T-helper 1 cell treated with Interleukin-12 subunit alpha and Interleukin-12 subunit beta and Interleukin-4 antibody, amounts not matched to agents 30 ng/mL and 1 ng/mL, for 36 hours (primary cell): Measurements from ENCODE around the gene ANKRD11. TPM values are rescaled to one million over a fixed set of nuclear protein-coding genes. Genes with fewer than 3 reads are reported as not detected.

ENCODE experiments used
- intact Hi-C: fragments of 100-400 bp; cut with micrococcal nuclease; formaldehyde crosslinking; loops from one replicate; pipeline ENCODE4 v1.15.1; 2024
- total RNA-seq: library from RNA; stranded (reverse); gene quantifications from 2 replicates; pipeline ENCODE4 v1.2.3, GENCODE V29; 2022

ANKRD11 gene
- total RNA-seq, 1 donor from 2014 or later: 192 TPM

DNA sequence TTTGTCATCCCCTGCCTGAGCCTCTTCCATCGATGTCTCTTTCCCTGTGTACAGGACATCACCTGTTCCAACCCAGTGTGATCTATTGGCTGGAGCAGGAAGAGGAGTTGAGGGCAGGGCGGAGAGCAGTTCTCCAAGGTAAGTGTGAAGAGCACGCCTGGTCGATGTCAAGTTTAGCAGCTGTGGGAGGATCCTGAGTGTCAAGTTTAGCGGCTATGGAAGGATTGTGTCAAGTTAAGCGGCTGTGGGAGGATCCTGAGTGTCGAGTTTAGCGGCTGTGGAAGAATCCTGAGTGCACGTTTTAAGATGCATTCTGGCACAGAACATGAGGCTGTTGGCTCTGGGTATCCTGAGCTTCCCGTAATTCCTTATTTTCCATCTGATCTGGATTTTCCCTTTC, 265.7 kb downstream of the ANKRD11 start:
- intact Hi-C loops: no loop called here

DNA sequence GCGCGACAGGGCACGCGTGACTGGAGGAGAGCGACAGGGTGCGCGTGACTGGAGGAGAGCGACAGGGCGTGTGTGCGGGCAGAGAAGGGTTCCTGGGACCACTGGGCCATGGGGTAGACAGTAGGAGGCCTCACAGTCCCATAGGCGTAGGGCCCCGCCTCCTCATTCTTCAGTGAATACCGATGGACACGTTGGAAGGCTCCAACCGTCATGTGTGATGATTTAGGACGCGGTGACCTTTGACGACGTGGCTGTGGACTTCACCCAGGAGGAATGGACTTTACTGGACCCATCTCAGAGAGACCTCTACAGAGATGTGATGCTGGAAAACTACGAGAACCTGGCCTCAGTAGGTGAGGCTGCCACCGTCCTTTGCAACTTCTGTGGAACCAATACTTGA, 267.4 kb downstream of the ANKRD11 start:
- intact Hi-C loops: no loop called here

DNA sequence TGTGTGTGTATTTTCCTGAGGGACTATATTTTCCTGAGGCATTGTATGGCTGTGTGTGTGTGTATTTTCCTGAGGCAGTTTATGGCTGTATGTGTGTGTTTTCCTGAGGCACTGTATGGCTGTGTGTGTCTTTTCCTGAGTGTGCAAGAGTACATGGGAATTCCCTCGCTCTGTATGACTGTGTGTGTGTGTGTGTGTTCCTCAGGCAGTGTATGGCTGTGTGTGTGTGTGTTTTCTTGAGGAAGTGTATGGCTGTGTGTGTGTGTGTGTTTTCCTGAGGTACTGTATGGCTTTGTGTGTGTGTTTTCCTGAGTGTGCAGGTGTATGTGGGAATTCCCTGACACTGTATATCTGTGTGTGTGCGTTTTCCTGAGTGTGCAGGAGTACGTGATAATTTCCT, 268.8 kb downstream of the ANKRD11 start:
- intact Hi-C loops: no loop called here

DNA sequence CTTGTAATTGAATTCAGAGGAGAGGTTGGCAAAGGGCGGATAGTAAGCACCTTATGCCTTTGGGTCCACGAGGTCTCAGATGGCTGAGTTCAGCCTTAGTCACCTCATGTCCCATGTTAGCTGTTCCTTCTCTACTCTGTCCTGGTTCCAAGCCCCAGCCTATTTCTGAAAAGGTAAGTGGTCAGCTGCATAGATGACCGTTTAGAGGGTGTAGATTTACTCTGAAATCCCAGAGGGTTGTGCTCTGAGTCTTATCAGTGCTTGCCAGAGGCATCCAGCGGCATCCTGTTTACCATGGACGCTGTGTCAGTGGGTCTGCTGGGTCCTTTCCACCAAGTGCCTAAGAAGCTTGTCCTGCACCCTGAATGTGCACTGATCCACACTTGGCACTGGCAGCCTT, 271.0 kb downstream of the ANKRD11 start:
- intact Hi-C loops: no loop called here

Other genes with a start within 250 kb of the ANKRD11 start
- 122 and 126 TPM in 2 replicates for gene SPG7, start 17.8 kb upstream of the ANKRD11 start, total RNA-seq
- 1,898 and 1,901 TPM in 2 replicates for gene RPL13, start 70.1 kb upstream of the ANKRD11 start, total RNA-seq
- gene CPNE7, start 85.2 kb upstream of the ANKRD11 start, total RNA-seq: 3.8 and 4.1 TPM in 2 replicates
- gene DPEP1, start 123.1 kb upstream of the ANKRD11 start, total RNA-seq: not detected in 2 replicates
- 96.3 and 107 TPM in 2 replicates for gene CHMP1A, start 167.1 kb upstream of the ANKRD11 start, total RNA-seq
- gene SPATA33, start 167.3 kb upstream of the ANKRD11 start, total RNA-seq: 14.2 and 15.1 TPM in 2 replicates
- gene CDK10, start 196.1 kb upstream of the ANKRD11 start, total RNA-seq: 81.6 and 85.1 TPM in 2 replicates
- gene SPATA2L, start 211.1 kb upstream of the ANKRD11 start, total RNA-seq: 6.5 and 8.2 TPM in 2 replicates
- gene VPS9D1, start 230.3 kb upstream of the ANKRD11 start, total RNA-seq: 10.7 and 12.0 TPM in 2 replicates
- 68.5 and 71.1 TPM in 2 replicates for gene ZNF276, start 231.0 kb upstream of the ANKRD11 start, total RNA-seq